Astrocyte (in vitro differentiated cells and primary cell): ENCODE results near the gene RNU6-7.

Experiments
- CTCF ChIP-seq: IDR thresholded peaks from 2 replicates; pipeline ENCODE4 v1.5.1; 2011; ENCODE audit warnings: low read depth, mild to moderate bottlenecking, inconsistent platforms, low read length, moderate library complexity; ENCODE audit not compliant: insufficient read depth
- EZH2 ChIP-seq: IDR thresholded peaks from 2 replicates; pipeline ENCODE4 v1.6.1; 2012; ENCODE audit warnings: mild to moderate bottlenecking, low read length, inconsistent platforms; ENCODE audit not compliant: insufficient read depth

GRCh38 chr14:32197919-32198318, 3.9 kb upstream of the RNU6-7 start:
- no peak for TF ChIP-seq CTCF
- no peak for TF ChIP-seq EZH2
